Ovary (tissue), 3 donors: ENCODE data around the gene ZNF440.

Source experiments
- CTCF ChIP-seq, 3 donors: fragments of 450-650 bp in 2 of 3; fragments of 200-600 bp in 1 of 3; IDR thresholded peaks; one replicate each; pipeline versions ENCODE4 v1.5.1 to v1.8.0; 2016 to 2022; ENCODE audit warnings: antibody characterized with exemption in 3 of 3, mild to moderate bottlenecking in 1 of 3
- POLR2A ChIP-seq: fragments of 450-650 bp; IDR thresholded peaks from one replicate; pipeline ENCODE4 v1.6.1; 2017; ENCODE audit warnings: antibody characterized with exemption, mild to moderate bottlenecking, moderate library complexity
- donor health status: DM: no; HTN: no; CAD: no.

GRCh38 chr19:11806354-11807098 is 7.5 kb upstream of the ZNF440 start:
- TF ChIP-seq CTCF (IDR thresholded peaks at IDR 0.05) (no peak), POLR2A (no peak)
